HG03565 (cell line): ENCODE results near the gene ASAP2.

Experiments
- ATAC-seq: cut with Tn5 transposase; IDR thresholded peaks from one replicate; pipeline ENCODE4 v1.9.1; 2021; ENCODE audit warnings: mild to moderate bottlenecking, moderate library complexity; ENCODE audit not compliant: unreplicated experiment

ASAP2 gene

GRCh38 chr2:9341337-9341887, 134.8 kb downstream of the ASAP2 start:
- no peak for ATAC-seq

- ATAC-seq, result no peak
Observed at GRCh38 chr2:9342659-9343058, 136.0 kb downstream of the ASAP2 start.

- no peak for ATAC-seq
Observed at GRCh38 chr2:9343524-9343923, 136.9 kb downstream of the ASAP2 start.

- ATAC-seq, result no peak
Observed at GRCh38 chr2:9344434-9344833, 137.8 kb downstream of the ASAP2 start.

- ATAC-seq, result no peak
Observed at GRCh38 chr2:9345343-9345742, 138.7 kb downstream of the ASAP2 start.

- ATAC-seq, result no peak
Observed at GRCh38 chr2:9345997-9346396, 139.4 kb downstream of the ASAP2 start.

- ATAC-seq, result no peak
Observed at GRCh38 chr2:9346885-9347284, 140.3 kb downstream of the ASAP2 start.

- no peak for ATAC-seq
Observed at GRCh38 chr2:9347411-9347881, 140.8 kb downstream of the ASAP2 start.

GRCh38 chr2:9354318-9354717, 147.7 kb downstream of the ASAP2 start:
- ATAC-seq, result no peak

GRCh38 chr2:9355270-9355669, 148.7 kb downstream of the ASAP2 start:
- no peak for ATAC-seq

- no peak for ATAC-seq
Observed at GRCh38 chr2:9355716-9356115, 149.1 kb downstream of the ASAP2 start.

- no peak for ATAC-seq
Observed at GRCh38 chr2:9356261-9356660, 149.6 kb downstream of the ASAP2 start.

GRCh38 chr2:9358846-9359245, 152.2 kb downstream of the ASAP2 start:
- no peak for ATAC-seq

- ATAC-seq, result no peak
Observed at GRCh38 chr2:9359463-9359862, 152.9 kb downstream of the ASAP2 start.

GRCh38 chr2:9360110-9360509, 153.5 kb downstream of the ASAP2 start:
- ATAC-seq, result no peak

GRCh38 chr2:9360701-9361100, 154.1 kb downstream of the ASAP2 start:
- no peak for ATAC-seq

GRCh38 chr2:9364373-9364772, 157.8 kb downstream of the ASAP2 start:
- no peak for ATAC-seq

GRCh38 chr2:9364791-9365497, 158.3 kb downstream of the ASAP2 start:
- no peak for ATAC-seq

- no peak for ATAC-seq
Observed at GRCh38 chr2:9365498-9366019, 158.9 kb downstream of the ASAP2 start.

- no peak for ATAC-seq
Observed at GRCh38 chr2:9366026-9366425, 159.4 kb downstream of the ASAP2 start.

- ATAC-seq, result no peak
Observed at GRCh38 chr2:9370746-9371145, 164.1 kb downstream of the ASAP2 start.

- no peak for ATAC-seq
Observed at GRCh38 chr2:9373047-9373446, 166.4 kb downstream of the ASAP2 start.

GRCh38 chr2:9373476-9373875, 166.9 kb downstream of the ASAP2 start:
- ATAC-seq, result no peak
